Kidney epithelial cell (primary cell): Measurements from ENCODE around the gene ERICH6. TPM values are rescaled to one million over a fixed set of nuclear protein-coding genes. Genes with fewer than 3 reads are reported as not detected.

Experiments used
- DNase-seq: peaks from one replicate; pipeline ENCODE4 v3.0.0-alpha.2; 2010; ENCODE audit warnings: low read depth
- H3K27me3 ChIP-seq: 2 replicates; pipeline ENCODE4 v1.6.0; 2011; ENCODE audit warnings: low read length; ENCODE audit not compliant: control insufficient read depth, insufficient read depth
- H3K36me3 ChIP-seq: 2 replicates; pipeline ENCODE4 v1.5.1; 2011; ENCODE audit warnings: low read length; ENCODE audit not compliant: control insufficient read depth, insufficient read depth
- H3K4me3 ChIP-seq: 2 replicates; pipeline ENCODE4 v1.5.1; 2011; ENCODE audit warnings: low read depth, mild to moderate bottlenecking, control low read depth, low read length
- total RNA-seq: library from RNA; depleted of rRNA; stranded (reverse); fragments of >200 nt; gene quantifications from 2 replicates; pipeline ENCODE4 v1.2.3, GENCODE V29; 2015
- TF ChIP-seq, protein P1 (sequence below): IDR thresholded peaks from 2 replicates; pipeline ENCODE4 v1.5.1; 2011; ENCODE audit warnings: mild to moderate bottlenecking, moderate library complexity, low read length, control low read depth, inconsistent platforms; ENCODE audit not compliant: insufficient read depth, poor library complexity, severe bottlenecking

Gene ERICH6
- total RNA-seq, 1 donor from 2014 or later = not detected

DNA sequence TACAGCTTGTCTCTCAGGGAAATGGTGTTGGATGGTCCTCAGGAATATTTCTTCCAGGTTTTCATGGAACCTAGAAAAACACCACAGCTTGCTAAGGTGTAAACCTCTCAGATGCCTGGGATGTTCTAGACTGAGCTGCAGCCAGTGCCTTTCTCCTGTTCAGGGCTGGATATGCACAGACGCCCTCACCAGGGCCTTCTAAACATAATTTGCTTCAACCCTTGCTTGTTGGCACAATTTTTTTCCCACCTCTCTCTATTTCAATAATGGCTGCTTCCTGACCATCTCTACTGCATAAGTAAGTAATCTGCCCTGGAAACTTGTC lies 31.0 kb upstream of the ERICH6 start:
- Histone ChIP-seq H3K36me3 (no peaks in the 10 kb centered on the region), H3K4me3 (no peak overlapping the region), H3K27me3 (no peaks in the 10 kb centered on the region)
- TF ChIP-seq, protein P1, sequence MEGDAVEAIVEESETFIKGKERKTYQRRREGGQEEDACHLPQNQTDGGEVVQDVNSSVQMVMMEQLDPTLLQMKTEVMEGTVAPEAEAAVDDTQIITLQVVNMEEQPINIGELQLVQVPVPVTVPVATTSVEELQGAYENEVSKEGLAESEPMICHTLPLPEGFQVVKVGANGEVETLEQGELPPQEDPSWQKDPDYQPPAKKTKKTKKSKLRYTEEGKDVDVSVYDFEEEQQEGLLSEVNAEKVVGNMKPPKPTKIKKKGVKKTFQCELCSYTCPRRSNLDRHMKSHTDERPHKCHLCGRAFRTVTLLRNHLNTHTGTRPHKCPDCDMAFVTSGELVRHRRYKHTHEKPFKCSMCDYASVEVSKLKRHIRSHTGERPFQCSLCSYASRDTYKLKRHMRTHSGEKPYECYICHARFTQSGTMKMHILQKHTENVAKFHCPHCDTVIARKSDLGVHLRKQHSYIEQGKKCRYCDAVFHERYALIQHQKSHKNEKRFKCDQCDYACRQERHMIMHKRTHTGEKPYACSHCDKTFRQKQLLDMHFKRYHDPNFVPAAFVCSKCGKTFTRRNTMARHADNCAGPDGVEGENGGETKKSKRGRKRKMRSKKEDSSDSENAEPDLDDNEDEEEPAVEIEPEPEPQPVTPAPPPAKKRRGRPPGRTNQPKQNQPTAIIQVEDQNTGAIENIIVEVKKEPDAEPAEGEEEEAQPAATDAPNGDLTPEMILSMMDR = no peak
- no peak for DNase-seq

DNA sequence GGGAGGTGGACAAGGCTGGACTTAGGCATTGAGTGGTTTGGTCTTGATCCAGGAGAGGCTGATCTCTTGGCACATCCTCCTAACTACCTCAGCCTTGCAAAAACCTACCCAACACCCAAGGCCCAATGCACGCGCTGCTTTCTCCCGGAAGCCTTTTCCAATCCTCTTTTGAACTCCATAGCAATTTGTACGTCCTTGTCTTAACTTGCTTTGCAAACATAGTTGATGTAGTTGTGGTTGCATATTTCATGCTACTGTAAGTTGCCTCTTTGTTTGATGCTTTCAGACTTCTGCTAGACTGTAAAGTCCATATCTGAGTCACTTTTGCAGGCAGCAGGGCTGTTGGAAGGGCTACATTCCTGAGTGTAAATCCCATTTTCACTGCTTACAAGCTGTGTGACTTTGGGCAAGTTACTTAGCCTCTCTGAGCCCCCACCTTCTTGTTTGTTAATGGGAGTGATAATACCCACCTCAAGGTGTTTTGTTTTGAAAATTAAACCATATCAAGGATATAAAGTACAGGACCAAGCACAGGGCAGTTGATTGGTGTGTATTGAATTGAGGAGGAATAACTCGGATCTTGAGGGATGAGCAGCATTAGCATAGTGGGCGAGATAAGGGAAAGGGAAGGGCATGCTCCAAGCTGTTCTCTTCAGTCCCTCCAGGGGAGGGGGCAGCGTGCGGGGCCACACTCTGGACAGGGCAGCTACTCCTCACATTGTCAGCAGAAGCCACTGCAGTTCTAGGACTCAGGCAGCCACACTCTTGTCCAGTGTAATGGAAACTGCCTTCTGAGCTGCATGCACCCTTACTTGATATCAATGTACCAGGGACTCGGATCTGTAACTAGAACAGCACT lies 30.4 kb upstream of the ERICH6 start:
- DNase-seq = no peak
- H3K4me3 ChIP-seq = no peak overlapping the region
- TF ChIP-seq, protein P1 = no peak
- no peaks in the 10 kb centered on the region for H3K36me3 ChIP-seq
- no peaks in the 10 kb centered on the region for H3K27me3 ChIP-seq

DNA sequence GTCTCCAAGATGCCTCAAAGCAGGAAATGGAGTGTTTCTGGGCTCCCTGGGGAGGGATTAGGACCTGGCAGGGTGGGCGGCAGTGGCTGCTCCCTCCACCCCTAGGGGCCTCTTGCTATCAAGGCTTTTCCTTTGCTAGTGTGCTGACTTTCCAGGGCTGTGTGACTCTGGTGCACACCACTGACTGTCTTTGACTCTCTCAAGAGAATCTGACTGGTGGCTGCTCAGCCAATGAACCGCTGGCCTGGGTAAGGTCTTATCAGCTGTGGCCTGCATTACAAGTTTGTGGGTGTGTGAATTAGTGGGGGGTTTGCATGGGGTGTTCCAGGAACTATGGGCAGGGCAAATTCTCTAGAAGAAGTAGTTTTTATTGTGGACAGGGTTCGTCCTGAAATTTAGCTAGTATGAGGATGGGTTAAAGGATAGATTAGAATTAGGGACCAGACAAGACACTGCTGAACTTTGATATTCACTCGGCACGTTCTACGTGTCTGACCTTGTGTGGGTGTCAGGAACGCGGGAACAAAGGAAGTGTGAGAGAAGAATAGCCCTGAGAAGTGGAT lies 29.7 kb upstream of the ERICH6 start:
- Histone ChIP-seq H3K4me3 (no peak overlapping the region), H3K27me3 (no peaks in the 10 kb centered on the region), H3K36me3 (no peaks in the 10 kb centered on the region)
- DNase-seq = no peak
- TF ChIP-seq, protein P1 = no peak

DNA sequence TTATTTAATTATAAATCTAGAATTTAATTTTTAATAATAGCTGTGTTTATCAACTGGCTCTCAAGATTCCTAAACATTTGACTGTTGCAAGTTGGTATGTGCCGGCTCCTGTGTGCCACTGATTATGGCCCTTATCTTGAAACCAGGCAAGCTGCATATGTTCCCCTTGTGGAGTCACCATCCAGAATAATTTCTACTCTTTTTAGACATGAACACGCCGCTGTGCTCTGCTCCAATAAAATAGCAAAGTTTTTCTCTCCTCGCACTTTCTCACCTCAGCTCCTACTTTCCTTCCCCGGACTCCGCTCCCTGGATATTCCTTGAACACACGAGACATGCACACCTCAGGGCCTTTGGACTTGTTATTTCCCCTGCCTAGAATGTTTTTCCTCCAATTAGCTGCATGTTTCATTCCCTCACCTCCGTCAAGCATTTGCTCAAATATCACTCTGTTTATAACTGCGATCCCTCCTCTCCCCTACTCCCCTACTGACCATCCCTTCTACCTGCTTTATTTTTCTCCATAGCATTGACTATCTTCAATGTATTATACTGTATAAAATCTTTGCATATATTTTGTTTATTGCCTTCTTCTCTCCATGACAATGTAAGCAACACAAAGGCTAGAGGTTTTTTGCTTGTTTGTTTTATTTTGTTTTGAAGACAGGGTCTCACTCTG lies 26.1 kb upstream of the ERICH6 start:
- H3K27me3 ChIP-seq = no peaks in the 10 kb centered on the region
- TF ChIP-seq, protein P1 = no peak
- no peak for DNase-seq
- H3K4me3 ChIP-seq = no peak overlapping the region
- no peaks in the 10 kb centered on the region for H3K36me3 ChIP-seq

DNA sequence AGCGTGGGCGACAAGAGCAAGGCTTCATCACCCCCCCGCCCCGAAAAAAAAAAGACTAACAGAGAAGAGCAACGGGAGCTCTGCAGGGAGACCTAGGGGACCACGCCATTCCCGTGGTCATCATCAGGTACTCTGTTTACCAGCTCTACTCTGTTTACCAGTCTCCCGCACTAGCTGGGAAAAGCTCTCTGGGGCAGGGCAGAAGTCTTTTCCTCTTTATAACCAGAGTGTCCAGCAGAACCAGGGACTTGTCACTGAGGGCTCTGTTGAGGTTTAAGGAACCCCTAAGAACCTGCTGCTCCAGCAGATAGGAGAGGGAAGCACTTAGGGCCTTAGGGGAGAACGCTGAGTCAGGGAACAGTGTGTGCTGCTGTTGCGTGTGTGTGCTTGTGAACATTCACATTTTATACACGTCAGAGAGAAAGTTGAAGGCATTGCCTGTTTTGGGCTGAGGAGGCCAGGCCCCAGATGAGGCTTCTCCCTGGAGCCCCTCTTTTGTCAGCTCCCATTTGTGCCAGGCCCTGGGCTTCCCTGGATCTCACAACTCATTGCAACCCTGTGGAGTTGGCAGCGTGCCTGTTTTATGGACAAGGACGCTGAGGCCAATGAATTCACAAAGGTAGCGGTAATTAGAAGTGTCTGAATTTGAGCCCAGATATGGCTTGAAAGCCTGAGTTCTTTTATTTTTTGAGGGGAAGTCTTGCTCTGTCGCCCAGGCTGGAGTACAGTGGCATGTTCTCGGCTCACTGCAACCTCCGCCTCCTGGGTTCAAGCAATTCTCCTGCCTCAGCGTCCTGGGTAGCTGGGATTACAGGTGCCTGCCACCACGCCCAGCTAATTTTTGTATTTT lies 24.2 kb upstream of the ERICH6 start:
- no peak for DNase-seq
- TF ChIP-seq, protein P1 = no peak
- Histone ChIP-seq H3K27me3 (no peaks in the 10 kb centered on the region), H3K4me3 (no peak overlapping the region), H3K36me3 (no peaks in the 10 kb centered on the region)
